H1 (cell line): ENCODE measurements around the gene NCOA6. TPM values are rescaled to one million over a fixed set of nuclear protein-coding genes. Genes with fewer than 3 reads are reported as not detected.

Experiments
- CTCF ChIA-PET: fragments of 300-600 bp; sonication (Branson Sonifier 250); formaldehyde crosslinking; loops from one replicate; lab custom pipeline; 2021; ENCODE audit not compliant: partially characterized antibody; lab: Charles Lee
- POLR2A ChIA-PET: fragments of 300-600 bp; sonication (Branson Sonifier 250); formaldehyde crosslinking; loops from one replicate; lab custom pipeline; 2021; ENCODE audit warnings: inconsistent platforms; ENCODE audit not compliant: partially characterized antibody; lab: Charles Lee
- DNase-seq, 2 experiments: peaks; one replicate each; pipeline versions ENCODE4 v3.0.0 to v3.0.0-alpha.2; 2010 to 2022; ENCODE audit warnings: low spot score in 2 of 2, low read depth in 1 of 2, mixed read lengths in 1 of 2
- FAIRE-seq: peaks from 2 replicates; lab custom pipeline; 2011; peaks lifted over from hg19 to GRCh38; lab: Jason Lieb, UNC
- H2AFZ ChIP-seq: 2 replicates; pipeline ENCODE4 v1.8.1; 2012; ENCODE audit warnings: low read length, inconsistent platforms
- H2AK5ac ChIP-seq: 2 replicates; pipeline ENCODE4 v1.6.1; 2013; ENCODE audit warnings: low read depth, low read length
- H2BK120ac ChIP-seq: replicated peaks from 2 replicates; pipeline ENCODE3; 2013; ENCODE audit warnings: low read depth, low read length, inconsistent platforms
- H2BK12ac ChIP-seq: 2 replicates; pipeline ENCODE4 v1.6.1; 2013; ENCODE audit warnings: low read depth, low read length
- H2BK15ac ChIP-seq: 2 replicates; pipeline ENCODE4 v1.6.1; 2013; ENCODE audit warnings: low read length
- H2BK20ac ChIP-seq: 2 replicates; pipeline ENCODE4 v1.6.1; 2013; ENCODE audit warnings: low read length
- H2BK5ac ChIP-seq: 2 replicates; pipeline ENCODE4 v1.6.1; 2013; ENCODE audit warnings: low read depth, low read length
- H3K14ac ChIP-seq: 2 replicates; pipeline ENCODE4 v1.6.1; 2013; ENCODE audit warnings: inconsistent platforms; ENCODE audit not compliant: insufficient read length
- H3K18ac ChIP-seq: 2 replicates; pipeline ENCODE4 v1.6.1; 2013; ENCODE audit warnings: low read length; ENCODE audit errors: extremely low read depth
- H3K23ac ChIP-seq: 2 replicates; pipeline ENCODE4 v1.6.1; 2013; ENCODE audit warnings: inconsistent platforms; ENCODE audit not compliant: insufficient read length
- H3K23me2 ChIP-seq: 2 replicates; pipeline ENCODE4 v1.6.1; 2013; ENCODE audit warnings: low read depth, low read length
- H3K27ac ChIP-seq: 2 replicates; pipeline ENCODE4 v1.6.1; 2011; ENCODE audit warnings: low read depth, low read length, inconsistent platforms
- H3K27me3 ChIP-seq, 4 experiments: replicated peaks in 1 of 4; 1 replicate in 1 of 4; 2 replicates in 3 of 4; pipeline versions ENCODE4 v1.6.1 to v1.8.1; 2011 to 2013; ENCODE audit warnings: low read length in 3 of 4, mild to moderate bottlenecking in 3 of 4, inconsistent platforms in 2 of 4, mixed read lengths in 2 of 4, moderate library complexity in 1 of 4; ENCODE audit not compliant: control insufficient read depth in 3 of 4, insufficient read depth in 3 of 4; ENCODE audit errors: extremely low read depth in 1 of 4
- H3K36me3 ChIP-seq, 4 experiments: 2 replicates each; pipeline versions ENCODE4 v1.6.1 to v1.8.1; 2011 to 2013; ENCODE audit warnings: mild to moderate bottlenecking in 4 of 4, low read length in 3 of 4, moderate library complexity in 2 of 4, control low read depth in 1 of 4, inconsistent platforms in 1 of 4; ENCODE audit not compliant: insufficient read depth in 4 of 4, control insufficient read depth in 2 of 4
- H3K4ac ChIP-seq: replicated peaks from 2 replicates; pipeline ENCODE3; 2013; ENCODE audit warnings: low read length, low read depth, mixed read lengths, inconsistent platforms; ENCODE audit not compliant: insufficient read length
- H3K4me1 ChIP-seq, 4 experiments: replicated peaks in 1 of 4; 1 replicate in 1 of 4; 2 replicates in 3 of 4; pipeline versions ENCODE4 v1.6.1 to v1.8.1; 2011 to 2013; ENCODE audit warnings: low read length in 3 of 4, inconsistent platforms in 2 of 4, mixed read lengths in 1 of 4; ENCODE audit not compliant: insufficient read depth in 4 of 4, control insufficient read depth in 3 of 4
- H3K4me2 ChIP-seq, 2 experiments: 2 replicates each; pipeline versions ENCODE4 v1.6.1 to v1.8.1; 2011 to 2013; ENCODE audit warnings: low read depth in 2 of 2, low read length in 2 of 2, control low read depth in 1 of 2, inconsistent platforms in 1 of 2, mild to moderate bottlenecking in 1 of 2; ENCODE audit not compliant: insufficient read depth in 1 of 2
- H3K4me3 ChIP-seq, 4 experiments: fragments of 200-600, 300-600 bp in 1 of 4; sonication (generic), shearing (Covaris generic), sonication (Bioruptor Twin) in 1 of 4; 2 replicates each; pipeline versions ENCODE4 v1.5.1 to v1.8.1; 2011 to 2016; ENCODE audit warnings: low read length in 4 of 4, low read depth in 3 of 4, control low read depth in 2 of 4, inconsistent platforms in 2 of 4, mild to moderate bottlenecking in 2 of 4, mixed read lengths in 1 of 4, moderate library complexity in 1 of 4; ENCODE audit not compliant: insufficient read depth in 2 of 4; ENCODE audit errors: extremely low read depth in 1 of 4
- H3K56ac ChIP-seq: replicated peaks from 2 replicates; pipeline ENCODE3; 2013; ENCODE audit warnings: low read depth, mild to moderate bottlenecking, mixed read lengths, low read length, inconsistent platforms; ENCODE audit not compliant: insufficient read length
- H3K79me1 ChIP-seq: 2 replicates; pipeline ENCODE4 v1.6.1; 2013; ENCODE audit warnings: low read depth, low read length, control low read depth
- H3K79me2 ChIP-seq, 2 experiments: 2 replicates each; pipeline versions ENCODE4 v1.6.1 to v1.8.1; 2012 to 2013; ENCODE audit warnings: low read length in 2 of 2, mild to moderate bottlenecking in 2 of 2, inconsistent platforms in 1 of 2; ENCODE audit not compliant: insufficient read depth in 2 of 2, control insufficient read depth in 1 of 2
- H3K9ac ChIP-seq, 4 experiments: replicated peaks in 1 of 4; 1 replicate in 1 of 4; 2 replicates in 3 of 4; pipeline versions ENCODE4 v1.6.1 to v1.8.1; 2011 to 2013; ENCODE audit warnings: low read depth in 3 of 4, low read length in 3 of 4, control low read depth in 2 of 4, mild to moderate bottlenecking in 2 of 4, moderate library complexity in 2 of 4, inconsistent platforms in 1 of 4; ENCODE audit errors: extremely low read depth in 1 of 4
- H3K9me3 ChIP-seq, 2 experiments: 2 replicates each; pipeline versions ENCODE4 v1.6.1 to v1.8.1; 2012 to 2013; ENCODE audit warnings: mild to moderate bottlenecking in 2 of 2, moderate library complexity in 2 of 2, control low read depth in 1 of 2, inconsistent platforms in 1 of 2, low read depth in 1 of 2, low read length in 1 of 2, mixed read lengths in 1 of 2; ENCODE audit not compliant: insufficient read depth in 2 of 2
- H4K20me1 ChIP-seq, 2 experiments: replicated peaks in 1 of 2; 2 replicates each; pipeline versions ENCODE3 to v1.8.1; 2011 to 2013; ENCODE audit warnings: inconsistent platforms in 2 of 2, low read length in 2 of 2, mild to moderate bottlenecking in 1 of 2; ENCODE audit not compliant: insufficient read depth in 2 of 2, control insufficient read depth in 1 of 2
- H4K5ac ChIP-seq: 2 replicates; pipeline ENCODE4 v1.6.1; 2013; ENCODE audit warnings: low read length, low read depth, mixed read lengths, inconsistent platforms; ENCODE audit not compliant: insufficient read length
- H4K8ac ChIP-seq: 2 replicates; pipeline ENCODE4 v1.8.0; 2013; ENCODE audit warnings: mild to moderate bottlenecking, moderate library complexity, low read length, inconsistent platforms; ENCODE audit not compliant: insufficient read depth; ENCODE audit errors: extremely low read depth
- H4K91ac ChIP-seq: replicated peaks from 2 replicates; pipeline ENCODE3; 2013; ENCODE audit warnings: low read length, mixed read lengths, inconsistent platforms; ENCODE audit not compliant: insufficient read length
- BCL11A ChIP-seq, 2 experiments: IDR thresholded peaks; one replicate each; pipeline ENCODE4 v1.6.1; 2011; ENCODE audit warnings: low read depth in 2 of 2, low read length in 2 of 2, mild to moderate bottlenecking in 2 of 2
- CBX8 ChIP-seq: fragments of 300-800, 300-1000 bp; sonication (generic); IDR thresholded peaks from 2 replicates; pipeline ENCODE4 v1.7.1; 2016; ENCODE audit warnings: low read depth, low read length, borderline replicate concordance
- PHF8 ChIP-seq: fragments of 200-600 bp; sonication (generic); conservative IDR thresholded peaks from 2 replicates; pipeline ENCODE4 v1.7.1; 2012; ENCODE audit warnings: low read depth, mild to moderate bottlenecking, inconsistent platforms, low read length, moderate library complexity
- SIX5 ChIP-seq: IDR thresholded peaks from 2 replicates; pipeline ENCODE4 v1.6.1; 2011; ENCODE audit warnings: mild to moderate bottlenecking, low read depth, low read length
- WGBS, 2 experiments: shearing (Covaris generic) in 1 of 2; methylation state at CpG; one replicate each; pipeline versions ENCODE4 v1.1.6 to v1.1.7; 2013 to 2015; ENCODE audit warnings: low lambda C conversion rate in 2 of 2, mixed read lengths in 2 of 2, inconsistent platforms in 1 of 2, low coverage in 1 of 2, missing lambda C conversion rate in 1 of 2; ENCODE audit not compliant: insufficient replicate concordance in 2 of 2, insufficient coverage in 1 of 2, insufficient read length in 1 of 2; ENCODE audit errors: extremely low coverage in 1 of 2, missing lambda C conversion rate in 1 of 2; 5-methylcytosine and 5-hydroxymethylcytosine counted together
- polyA plus RNA-seq, 7 experiments: library from polyadenylated mRNA; depleted of rRNA in 3 of 7; stranded (reverse) in 5 of 7; unstranded in 2 of 7; fragments of >200 nt in 5 of 7; fragments of 200-250 nt in 2 of 7; gene quantifications; 1 replicate in 5 of 7; 2 replicates in 1 of 7; 4 replicates in 1 of 7; pipeline versions ENCODE4 v1.2.1 to v1.2.3, GENCODE V29; 2011 to 2013; ENCODE audit warnings: missing spikeins in 2 of 7, mixed read lengths in 2 of 7
- total RNA-seq: library from RNA; stranded (reverse); fragmentation: NEBNext Ultra II Directional; extraction: Animal tissue kit (Norgen Biotek cat#: 25700); gene quantifications from 2 replicates; pipeline ENCODE4 v1.2.1, GENCODE V29; 2021

The NCOA6 gene
- total and polyA plus RNA-seq, 2 of the 8 experiments (the other 6 are each of a cell fraction or from before 2014, with no cell fraction given): 9.0 to 9.5 TPM

- H3K36me3 ChIP-seq: peaks cover 2 to 20% (median 8%) of the 10 kb centered on the region in 4 experiments; a peak in 5 of 8 replicates
- no peak overlapping the region for H2BK12ac ChIP-seq
- H3K9me3 ChIP-seq: no peaks in the 10 kb centered on the region
- no peaks in the 10 kb centered on the region for H3K27me3 ChIP-seq
- H3K23ac ChIP-seq: no peak overlapping the region
- H2BK5ac ChIP-seq: no peak overlapping the region
- TF ChIP-seq BCL11A (IDR thresholded peaks at IDR 0.05; ENCODE audit: low read depth in 2 of 2, low read length in 2 of 2) (no peak), SIX5 (no peak), CBX8 (no peak), PHF8 (no peak)
- no peak overlapping the region for H3K4me2 ChIP-seq
- no peak overlapping the region for H4K91ac ChIP-seq
- no peaks in the 10 kb centered on the region for H3K79me2 ChIP-seq
- H3K27ac ChIP-seq: no peak overlapping the region
- H4K20me1 ChIP-seq: no peaks in the 10 kb centered on the region
- no peak overlapping the region for H2BK120ac ChIP-seq
- H2BK20ac ChIP-seq: no peak overlapping the region
- 97% methylated on average over 5 of the region's 5 CpGs; no CpG with 5 or more reads in 1 of the 2 experiments for WGBS, 2 experiments
- H3K14ac ChIP-seq: no peak overlapping the region
- no peak for FAIRE-seq
- no peak overlapping the region for H2BK15ac ChIP-seq
- H3K79me1 ChIP-seq: no peaks in the 10 kb centered on the region; the same call in 1 of the 2 replicates
- no peak overlapping the region for H2AFZ ChIP-seq
- no peak overlapping the region for H3K18ac ChIP-seq
- no peaks in the 10 kb centered on the region for H3K4me1 ChIP-seq
- no peak overlapping the region for H4K5ac ChIP-seq
- no peak overlapping the region for H4K8ac ChIP-seq
- H3K4ac ChIP-seq: no peak overlapping the region
- no peaks in the 10 kb centered on the region for H3K23me2 ChIP-seq
- no peak overlapping the region for H3K4me3 ChIP-seq
- POLR2A ChIA-PET: interaction anchor here (0.8 kb wide), 1 partner anchor 108 kb away, joined by 4 read pairs; no protein-coding TSS in a partner anchor
- H3K56ac ChIP-seq: no peak overlapping the region
- CTCF ChIA-PET: interaction anchor here (0.6 kb wide), 1 partner anchor 73 kb away, joined by 3 read pairs; no protein-coding TSS in a partner anchor
- no peak for DNase-seq
- H2AK5ac ChIP-seq: no peak overlapping the region
- H3K9ac ChIP-seq: no peak overlapping the region
These were observed 23.1 kb upstream of the NCOA6 start for GRCh38 chr20:34848597-34848996.
